Measurements from ENCODE around the gene OBSCN. TPM values are rescaled to one million over a fixed set of nuclear protein-coding genes. Genes with fewer than 3 reads are reported as not detected.

OBSCN gene
- total RNA-seq, 1 experiment from 2014 or later, result 33.3 TPM

DNA sequence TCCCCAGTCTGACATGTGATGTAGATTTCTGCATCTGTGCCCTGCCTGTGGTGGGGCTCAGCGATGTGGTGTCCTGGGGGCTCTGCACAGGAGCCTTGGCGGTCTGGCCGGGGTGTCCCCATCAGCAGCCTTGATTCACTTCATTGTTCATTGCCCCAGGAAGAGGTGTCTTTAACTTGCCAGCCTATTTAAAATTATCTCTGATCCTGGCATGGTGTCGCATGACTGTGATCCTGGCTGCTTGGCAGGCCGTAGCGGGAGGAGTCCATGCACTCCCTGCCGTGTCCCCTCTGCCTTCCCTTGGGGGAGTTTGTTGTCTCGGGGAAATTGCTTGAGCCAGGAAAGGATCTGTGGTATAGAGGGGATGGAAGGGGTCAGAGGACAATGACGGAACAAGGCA is 138.9 kb downstream of the OBSCN start:
- H2BK12ac ChIP-seq (ENCODE audit: insufficient read length, low read depth, low read length), result no peak overlapping the region
- H3K79me2 ChIP-seq (ENCODE audit: insufficient read depth, low read length), result no peaks in the 10 kb centered on the region
- no peak overlapping the region for H3T11ph ChIP-seq (ENCODE audit: low read length)
- H4K5ac ChIP-seq (ENCODE audit: insufficient read length, low read depth, low read length), result no peak overlapping the region
- no peak for DNase-seq
- H2BK5ac ChIP-seq (ENCODE audit: insufficient read length, low read length), result no peak overlapping the region
- no CpG with 5 or more reads among the region's 9 CpGs for WGBS (ENCODE audit: extremely low coverage, insufficient read length, low lambda C conversion rate)
- no peak overlapping the region for H3K4ac ChIP-seq (ENCODE audit: low read depth, low read length)
- no peak overlapping the region for H3K4me3 Mint-ChIP-seq
- H3K4me2 ChIP-seq (ENCODE audit: insufficient read depth, insufficient read length, low read length), result no peak overlapping the region
- no peak overlapping the region for H3K56ac ChIP-seq (ENCODE audit: insufficient read length, low read depth, low read length)
- no peak overlapping the region for H4K8ac ChIP-seq (replicated peaks; ENCODE audit: insufficient read length, low read depth, low read length)
- no peaks in the 10 kb centered on the region; a peak in 1 of 4 replicates for H3K4me1 Mint-ChIP-seq
- TF ChIP-seq, protein P1, sequence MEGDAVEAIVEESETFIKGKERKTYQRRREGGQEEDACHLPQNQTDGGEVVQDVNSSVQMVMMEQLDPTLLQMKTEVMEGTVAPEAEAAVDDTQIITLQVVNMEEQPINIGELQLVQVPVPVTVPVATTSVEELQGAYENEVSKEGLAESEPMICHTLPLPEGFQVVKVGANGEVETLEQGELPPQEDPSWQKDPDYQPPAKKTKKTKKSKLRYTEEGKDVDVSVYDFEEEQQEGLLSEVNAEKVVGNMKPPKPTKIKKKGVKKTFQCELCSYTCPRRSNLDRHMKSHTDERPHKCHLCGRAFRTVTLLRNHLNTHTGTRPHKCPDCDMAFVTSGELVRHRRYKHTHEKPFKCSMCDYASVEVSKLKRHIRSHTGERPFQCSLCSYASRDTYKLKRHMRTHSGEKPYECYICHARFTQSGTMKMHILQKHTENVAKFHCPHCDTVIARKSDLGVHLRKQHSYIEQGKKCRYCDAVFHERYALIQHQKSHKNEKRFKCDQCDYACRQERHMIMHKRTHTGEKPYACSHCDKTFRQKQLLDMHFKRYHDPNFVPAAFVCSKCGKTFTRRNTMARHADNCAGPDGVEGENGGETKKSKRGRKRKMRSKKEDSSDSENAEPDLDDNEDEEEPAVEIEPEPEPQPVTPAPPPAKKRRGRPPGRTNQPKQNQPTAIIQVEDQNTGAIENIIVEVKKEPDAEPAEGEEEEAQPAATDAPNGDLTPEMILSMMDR (conservative IDR thresholded peaks at IDR 0.05), result no peak
- H2BK20ac ChIP-seq (ENCODE audit: low read depth, low read length, poor library complexity, severe bottlenecking), result no peak overlapping the region
- no peaks in the 10 kb centered on the region for H3K23me2 ChIP-seq (ENCODE audit: insufficient read length, low read depth, low read length, poor library complexity, severe bottlenecking)
- H3K18ac ChIP-seq (ENCODE audit: insufficient read length, low read depth, low read length), result no peak overlapping the region
- no peaks in the 10 kb centered on the region for H3K79me1 ChIP-seq (ENCODE audit: insufficient read depth, low read depth, low read length, poor library complexity, severe bottlenecking)
- H2AFZ ChIP-seq (ENCODE audit: low read length), result no peak overlapping the region
- H2BK120ac ChIP-seq (ENCODE audit: low read depth, low read length, poor library complexity, severe bottlenecking), result no peak overlapping the region
- H3K23ac ChIP-seq (ENCODE audit: insufficient read length, low read depth, low read length), result no peak overlapping the region
- H3K27ac Mint-ChIP-seq, result no peak overlapping the region
- no peak overlapping the region for H2AK5ac ChIP-seq (ENCODE audit: insufficient read length, low read length)
- peaks cover 6% of the 10 kb centered on the region for H3K27me3 Mint-ChIP-seq (ENCODE audit: low read depth)
- no peak overlapping the region for H3K14ac ChIP-seq (ENCODE audit: insufficient read depth, low read length)
- no peak overlapping the region for H4K91ac ChIP-seq (ENCODE audit: insufficient read length, low read depth, low read length)
- H3K9me3 ChIP-seq (ENCODE audit: control insufficient read depth, low read depth, low read length), result peaks cover 6% of the 10 kb centered on the region
- no peaks in the 10 kb centered on the region for H4K20me1 ChIP-seq (ENCODE audit: control insufficient read depth, insufficient read depth, insufficient read length)
- H3K27me3 ChIP-seq (ENCODE audit: insufficient read depth, low read length), result no peaks in the 10 kb centered on the region
- no peak overlapping the region for H3K9ac ChIP-seq (ENCODE audit: extremely low read depth, insufficient read length, low read length)
- no peak overlapping the region for H2BK15ac ChIP-seq (ENCODE audit: low read depth, low read length)
- no peaks in the 10 kb centered on the region for H3K4me1 ChIP-seq (ENCODE audit: insufficient read depth, low read length)
- peaks cover 0 to 4% of the 10 kb centered on the region in 2 experiments; a peak in 1 of 5 replicates for H3K9me3 Mint-ChIP-seq
- H3K36me3 Mint-ChIP-seq (ENCODE audit: insufficient read depth in 1 of 3, low read depth in 3 of 3), result peaks cover 13 to 20% (median 18%) of the 10 kb centered on the region in 3 experiments; a peak in 5 of 7 replicates
- H3K27ac ChIP-seq (ENCODE audit: insufficient read length, low read depth, low read length), result no peak overlapping the region

All from H9 (cell line).